Vagina (tissue), 2 donors: Measurements from ENCODE around the gene AK4. TPM values are rescaled to one million over a fixed set of nuclear protein-coding genes. Genes with fewer than 3 reads are reported as not detected.
"Not testable (repeated sequence)": the region's sequence is repeated elsewhere in the genome, so short reads cannot be mapped to it uniquely, and the experiment has no call there.

Experiments used
- DNase-seq, 2 donors: peaks; one replicate each; pipeline ENCODE4 v3.0.0-alpha.2; 2017; ENCODE audit errors: extremely low spot score in 2 of 2
- H3K27ac ChIP-seq: fragments of 200-600 bp; sonication (generic); one replicate; pipeline ENCODE4 v1.5.1; 2019
- H3K27me3 ChIP-seq: fragments of 200-600 bp; sonication (generic); one replicate; pipeline ENCODE4 v1.5.1; 2019
- H3K36me3 ChIP-seq, 2 donors: fragments of 200-600 bp; sonication (generic); one replicate each; pipeline ENCODE4 v1.5.1; 2017 to 2019
- H3K4me1 ChIP-seq: fragments of 200-600 bp; sonication (generic); one replicate; pipeline ENCODE4 v1.5.1; 2019
- H3K4me3 ChIP-seq, 2 donors: fragments of 200-600 bp; sonication (generic); 1 replicate in 1 of 2; 2 replicates in 1 of 2; pipeline ENCODE4 v1.5.1; 2016 to 2019
- H3K9me3 ChIP-seq: fragments of 200-600 bp; sonication (generic); one replicate; pipeline ENCODE4 v1.5.1; 2019
- CTCF ChIP-seq, 3 experiments: fragments of 450-650 bp in 2 of 3; fragments of 200-600 bp in 1 of 3; sonication (generic) in 1 of 3; IDR thresholded peaks; one replicate each; pipeline ENCODE4 v1.5.1; 2017 to 2019; ENCODE audit warnings: antibody characterized with exemption in 3 of 3, mild to moderate bottlenecking in 2 of 3, moderate library complexity in 2 of 3
- POLR2A ChIP-seq, 2 donors: fragments of 450-650 bp; IDR thresholded peaks; one replicate each; pipeline ENCODE4 v1.6.1; 2017; ENCODE audit warnings: antibody characterized with exemption in 2 of 2, mild to moderate bottlenecking in 2 of 2, moderate library complexity in 2 of 2
- POLR2AphosphoS5 ChIP-seq, 2 donors: sonication (generic); formaldehyde crosslinking; IDR thresholded peaks; one replicate each; pipeline ENCODE4 v1.9.0; 2017; ENCODE audit warnings: antibody characterized with exemption in 2 of 2, mild to moderate bottlenecking in 2 of 2, low read depth in 1 of 2; ENCODE audit not compliant: insufficient read depth in 1 of 2
- intact Hi-C: fragments of 100-400 bp; cut with DNase I; formaldehyde crosslinking; loops from one replicate; pipeline ENCODE4 v1.15.1; 2023
- total RNA-seq: library from RNA; depleted of rRNA; stranded (reverse); fragments of >200 nt; gene quantifications from one replicate; pipeline ENCODE4 v1.2.3, GENCODE V29; 2016

AK4 gene
- total RNA-seq, 1 donor from 2014 or later: 22.1 TPM

GRCh38 chr1:65112811-65113210 lies 35.2 kb upstream of the AK4 start:
- H3K27ac ChIP-seq: no peak overlapping the region
- H3K4me1 ChIP-seq: no peaks in the 10 kb centered on the region
- no peak for DNase-seq
- TF ChIP-seq POLR2AphosphoS5 (IDR thresholded peaks at IDR 0.05; ENCODE audit: insufficient read depth in 1 of 2, low read depth in 1 of 2) (no peak), CTCF (IDR thresholded peaks at IDR 0.05) (no peak), POLR2A (IDR thresholded peaks at IDR 0.05) (no peak)
- H3K36me3 ChIP-seq: no peaks in the 10 kb centered on the region
- H3K9me3 ChIP-seq: no peaks in the 10 kb centered on the region
- no peak overlapping the region for H3K4me3 ChIP-seq
- H3K27me3 ChIP-seq: no peaks in the 10 kb centered on the region
- intact Hi-C loops: no loop called here

GRCh38 chr1:65113298-65113697 lies 34.7 kb upstream of the AK4 start:
- intact Hi-C loops: no loop called here
- no peak for DNase-seq
- TF ChIP-seq POLR2A (IDR thresholded peaks at IDR 0.05) (no peak), POLR2AphosphoS5 (IDR thresholded peaks at IDR 0.05; ENCODE audit: insufficient read depth in 1 of 2, low read depth in 1 of 2) (no peak), CTCF (IDR thresholded peaks at IDR 0.05) (no peak)
- H3K4me1 ChIP-seq: no peaks in the 10 kb centered on the region
- no peaks in the 10 kb centered on the region for H3K9me3 ChIP-seq
- no peak overlapping the region for H3K27ac ChIP-seq
- no peak overlapping the region for H3K4me3 ChIP-seq
- no peaks in the 10 kb centered on the region for H3K36me3 ChIP-seq
- H3K27me3 ChIP-seq: no peaks in the 10 kb centered on the region

GRCh38 chr1:65114322-65114721 lies 33.7 kb upstream of the AK4 start:
- H3K36me3 ChIP-seq: no peaks in the 10 kb centered on the region
- no peak overlapping the region for H3K4me3 ChIP-seq
- intact Hi-C loops: no loop called here
- H3K27me3 ChIP-seq: no peaks in the 10 kb centered on the region
- TF ChIP-seq POLR2A (IDR thresholded peaks at IDR 0.05) (no peak), POLR2AphosphoS5 (IDR thresholded peaks at IDR 0.05; ENCODE audit: insufficient read depth in 1 of 2, low read depth in 1 of 2) (peak in 1 of 2 donors; percentile 57)
- no peak overlapping the region for H3K27ac ChIP-seq
- H3K4me1 ChIP-seq: no peaks in the 10 kb centered on the region
- H3K9me3 ChIP-seq: no peaks in the 10 kb centered on the region
- no peak for DNase-seq

- no peak for TF ChIP-seq POLR2A (IDR thresholded peaks at IDR 0.05)
- TF ChIP-seq POLR2AphosphoS5 (IDR thresholded peaks at IDR 0.05; ENCODE audit: insufficient read depth in 1 of 2, low read depth in 1 of 2): no peak
- TF ChIP-seq CTCF (IDR thresholded peaks at IDR 0.05): no peak
- no peak overlapping the region for H3K4me3 ChIP-seq
- no peak overlapping the region for H3K27ac ChIP-seq
- no peaks in the 10 kb centered on the region for H3K36me3 ChIP-seq
- H3K27me3 ChIP-seq: no peaks in the 10 kb centered on the region
- no peak for DNase-seq
- intact Hi-C loops: no loop called here
- H3K4me1 ChIP-seq: no peaks in the 10 kb centered on the region
- no peaks in the 10 kb centered on the region for H3K9me3 ChIP-seq
These were observed 28.1 kb upstream of the AK4 start for GRCh38 chr1:65119951-65120350.

GRCh38 chr1:65129104-65129503 lies 18.9 kb upstream of the AK4 start:
- H3K36me3 ChIP-seq, H3K27me3 ChIP-seq, DNase-seq, H3K4me3 ChIP-seq, intact Hi-C loops, H3K27ac ChIP-seq, H3K9me3 ChIP-seq, H3K4me1 ChIP-seq: not testable (repeated sequence)

- no peaks in the 10 kb centered on the region for H3K36me3 ChIP-seq
- no peak overlapping the region for H3K4me3 ChIP-seq
- DNase-seq: no peak
- intact Hi-C loops: no loop called here
- no peaks in the 10 kb centered on the region for H3K27me3 ChIP-seq
- H3K4me1 ChIP-seq: no peaks in the 10 kb centered on the region
- no peak overlapping the region for H3K27ac ChIP-seq
- TF ChIP-seq POLR2A (IDR thresholded peaks at IDR 0.05) (no peak), CTCF (IDR thresholded peaks at IDR 0.05) (no peak), POLR2AphosphoS5 (IDR thresholded peaks at IDR 0.05; ENCODE audit: insufficient read depth in 1 of 2, low read depth in 1 of 2) (no peak)
- H3K9me3 ChIP-seq: no peaks in the 10 kb centered on the region
These were observed 9.5 kb upstream of the AK4 start for GRCh38 chr1:65138524-65138923.

- H3K4me3 ChIP-seq, H3K36me3 ChIP-seq, DNase-seq, H3K9me3 ChIP-seq, H3K27ac ChIP-seq, H3K27me3 ChIP-seq, H3K4me1 ChIP-seq: not testable (repeated sequence)
- intact Hi-C loops: loop anchor here (10.0 kb wide), 1 partner anchor 65 kb away; no protein-coding TSS in a partner anchor
These were observed 8.2 kb upstream of the AK4 start for GRCh38 chr1:65139793-65140192.
